T47D (cell line): ENCODE results near the gene ZNF80.
"Not testable (repeated sequence)": the region's sequence is repeated elsewhere in the genome, so short reads cannot be mapped to it uniquely, and the experiment has no call there.

Experiments used
- DNase-seq, 2 experiments: peaks; one replicate each; pipeline versions ENCODE4 v3.0.0 to v3.0.0-alpha.2; 2011 to 2012; ENCODE audit warnings: low read depth in 1 of 2, low spot score in 1 of 2
- JUND ChIP-seq: IDR thresholded peaks from 2 replicates; pipeline ENCODE4 v1.6.1; 2012; ENCODE audit warnings: low read depth
- in situ Hi-C: cut with HindIII; loops from 2 replicates; pipeline ENCODE4 v1.10.0; 2016; ENCODE audit warnings: low sequenced_read_pairs, low pct_unique_long_range_greater_than_20kb

The ZNF80 gene

GRCh38 chr3:114237478-114237877, at the start of gene ZNF80:
Gene ZNF80, minus strand, starts transcription at chr3:114237578. Its CDS starts 504 bp downstream, at chr3:114237074.
- DNase-seq, in situ Hi-C loops: not testable (repeated sequence)

GRCh38 chr3:114286266-114286665, 48.9 kb upstream of the ZNF80 start:
- TF ChIP-seq JUND, result no peak
- in situ Hi-C loops, result no loop called here
- no peak for DNase-seq

GRCh38 chr3:114285648-114286230, 48.4 kb upstream of the ZNF80 start:
- in situ Hi-C loops, result no loop called here
- DNase-seq, result no peak
- TF ChIP-seq JUND, result no peak

DNA sequence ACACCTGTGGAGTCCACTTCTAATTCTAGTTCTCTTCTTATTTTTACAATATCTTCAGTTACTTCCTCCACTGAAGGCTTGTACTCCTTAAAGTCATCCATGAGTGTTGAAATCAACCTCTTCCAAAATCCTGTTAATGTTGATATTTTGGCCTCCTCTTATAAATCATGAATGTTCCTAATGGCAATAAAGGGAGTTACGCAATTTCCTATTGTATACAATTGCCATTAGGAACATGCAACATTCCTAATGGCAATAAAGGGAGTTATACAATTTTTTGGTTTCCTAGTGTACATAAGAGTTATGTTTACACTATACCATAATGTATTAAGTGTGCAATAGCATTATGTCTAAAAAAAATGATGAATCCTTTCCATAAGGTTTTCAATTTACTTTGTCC, 47.3 kb upstream of the ZNF80 start:
- TF ChIP-seq JUND, result no peak
- in situ Hi-C loops, result no loop called here
- DNase-seq, result no peak

DNA sequence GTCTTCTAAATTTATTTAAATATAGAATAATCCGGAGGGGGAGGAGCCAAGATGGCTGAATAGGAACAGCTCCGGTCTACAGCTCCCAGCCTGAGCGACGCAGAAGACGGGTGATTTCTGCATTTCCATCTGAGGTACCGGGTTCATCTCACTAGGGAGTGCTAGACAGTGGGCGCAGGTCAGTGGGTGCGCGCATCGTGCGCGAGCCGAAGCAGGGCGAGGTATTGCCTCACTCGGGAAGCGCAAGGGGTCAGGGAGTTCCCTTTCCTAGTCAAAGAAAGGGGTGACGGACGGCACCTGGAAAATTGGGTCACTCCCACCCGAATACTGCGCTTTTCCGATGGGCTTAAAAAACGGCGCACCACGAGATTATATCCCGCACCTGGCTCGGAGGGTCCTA, 39.5 kb upstream of the ZNF80 start:
- not testable (repeated sequence) for DNase-seq

GRCh38 chr3:114274929-114275328, 37.6 kb upstream of the ZNF80 start:
- TF ChIP-seq JUND, result no peak
- in situ Hi-C loops, result no loop called here
- DNase-seq, result peak in 1 of 2 experiments; percentile 15

More for the DNA sequence above, 39.5 kb upstream of the ZNF80 start:
- in situ Hi-C loops, result not testable (repeated sequence)

- peak in 1 of 2 experiments; percentile 53 for DNase-seq
- no peak for TF ChIP-seq JUND
- in situ Hi-C loops, result no loop called here
Observed at GRCh38 chr3:114272271-114272670, 34.9 kb upstream of the ZNF80 start.

DNA sequence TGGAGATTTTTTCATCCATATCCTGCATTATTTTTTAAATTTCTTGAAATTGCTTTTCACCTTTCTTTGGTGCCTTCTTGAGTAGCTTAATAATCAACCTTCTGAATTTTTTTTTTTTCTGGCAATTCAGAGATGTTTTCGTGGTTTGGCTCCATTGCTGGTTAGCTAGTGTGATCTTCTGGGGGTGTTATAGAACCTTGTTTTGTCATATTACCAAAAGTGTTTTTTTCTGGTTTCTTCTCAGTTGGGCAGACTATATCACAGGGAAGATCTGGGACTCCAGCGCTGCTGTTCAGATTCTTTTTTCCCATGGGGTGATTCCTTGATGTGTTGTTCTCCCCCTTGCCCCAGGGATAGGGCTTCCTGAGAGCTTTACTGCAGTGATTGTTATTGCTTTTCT, 32.6 kb upstream of the ZNF80 start:
- no peak for TF ChIP-seq JUND
- no peak for DNase-seq
- in situ Hi-C loops, result no loop called here

GRCh38 chr3:114260152-114260551, 22.8 kb upstream of the ZNF80 start:
- in situ Hi-C loops, result no loop called here
- TF ChIP-seq JUND, result no peak
- DNase-seq, result no peak

- DNase-seq, result no peak
- no peak for TF ChIP-seq JUND
- in situ Hi-C loops, result no loop called here
Observed at GRCh38 chr3:114259566-114259965, 22.2 kb upstream of the ZNF80 start.

- DNase-seq, result no peak
- in situ Hi-C loops, result no loop called here
- TF ChIP-seq JUND, result no peak
Observed at GRCh38 chr3:114253505-114253904, 16.1 kb upstream of the ZNF80 start.

DNA sequence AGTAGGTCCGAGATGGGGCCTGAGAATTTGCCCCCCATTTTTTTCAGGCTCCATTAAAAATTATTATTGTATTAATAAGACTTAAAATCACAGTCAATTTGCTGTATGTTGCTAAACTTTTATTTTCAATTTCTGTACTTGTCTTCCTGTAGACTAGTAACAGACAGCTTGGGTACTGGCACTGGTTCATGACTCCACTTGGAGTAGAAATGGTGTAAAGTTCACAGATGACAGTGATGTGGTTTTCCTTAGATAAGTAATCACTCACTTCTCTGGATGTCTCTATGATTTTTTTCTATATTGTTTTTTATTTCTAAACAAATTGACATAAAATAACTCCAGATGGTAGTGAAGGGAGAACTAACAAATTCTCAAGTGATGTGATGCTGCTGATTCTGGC, 15.6 kb upstream of the ZNF80 start:
- no peak for TF ChIP-seq JUND
- DNase-seq, result no peak
- in situ Hi-C loops, result no loop called here

DNA sequence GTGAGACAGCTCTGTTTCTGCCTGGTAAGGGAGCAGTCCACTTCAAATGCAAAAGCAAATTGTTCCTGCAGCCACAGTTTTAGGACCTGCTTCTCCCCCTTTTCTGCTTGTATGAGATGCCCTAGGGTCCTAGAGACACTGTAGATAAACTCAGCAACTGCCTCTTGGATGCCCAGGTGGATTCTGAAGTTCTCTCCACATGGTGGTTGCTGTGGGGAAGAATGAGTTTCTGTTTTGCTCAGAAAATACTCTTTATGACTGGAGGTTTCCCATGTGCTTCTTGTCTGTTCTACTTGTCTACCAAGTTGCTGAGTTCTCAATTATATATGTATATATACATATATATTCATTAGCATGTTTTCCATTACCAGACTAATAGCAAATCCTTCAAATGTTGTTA, 5.6 kb upstream of the ZNF80 start:
- DNase-seq, result no peak
- no peak for TF ChIP-seq JUND
- in situ Hi-C loops, result no loop called here

GRCh38 chr3:114241262-114241661, 3.9 kb upstream of the ZNF80 start:
- TF ChIP-seq JUND, result no peak
- in situ Hi-C loops, result no loop called here
- DNase-seq, result no peak

- DNase-seq, in situ Hi-C loops: not testable (repeated sequence)
Observed at GRCh38 chr3:114238146-114238785, 888 bp upstream of the ZNF80 start.
